A673 (cell line): Measurements from ENCODE around the gene CTNNA1. TPM values are rescaled to one million over a fixed set of nuclear protein-coding genes. Genes with fewer than 3 reads are reported as not detected.

ENCODE experiments used
- BruUV-seq: library from RNA; stranded (reverse); fragments of 400-500 nt; replicated peaks from 2 replicates; lab custom pipeline; 2021; lab: Mats Ljungman, UMichigan
- CTCF ChIA-PET: fragments of 300-600 bp; sonication (Branson Sonifier 250); formaldehyde crosslinking; loops from one replicate; lab custom pipeline; 2022; ENCODE audit warnings: antibody characterized with exemption; lab: Charles Lee
- POLR2A ChIA-PET: fragments of 300-600 bp; sonication (Branson Sonifier 250); formaldehyde crosslinking; loops from one replicate; lab custom pipeline; 2022; ENCODE audit warnings: antibody characterized with exemption; ENCODE audit not compliant: low non-redundant PET; lab: Charles Lee
- DNase-seq: peaks from one replicate; pipeline ENCODE4 v3.0.0-alpha.2; 2015; ENCODE audit warnings: low spot score
- H3K27ac ChIP-seq: fragments of 200-600 bp; sonication (generic); 2 replicates; pipeline ENCODE4 v1.5.1; 2016; ENCODE audit warnings: mixed run types, low read depth, mild to moderate bottlenecking, mixed read lengths, antibody characterized with exemption, low read length; ENCODE audit not compliant: poor library complexity, severe bottlenecking
- H3K27me3 ChIP-seq: fragments of 200-600 bp; sonication (generic); replicated peaks from 2 replicates; pipeline ENCODE4 v1.6.1; 2017; ENCODE audit warnings: mixed run types, low read depth, mild to moderate bottlenecking, mixed read lengths, antibody characterized with exemption, low read length; ENCODE audit not compliant: insufficient read depth, poor library complexity
- H3K36me3 ChIP-seq: fragments of 200-600 bp; sonication (generic); 2 replicates; pipeline ENCODE4 v1.6.1; 2016; ENCODE audit warnings: mixed run types, mild to moderate bottlenecking, mixed read lengths, antibody characterized with exemption, low read length; ENCODE audit not compliant: insufficient read depth, poor library complexity, severe bottlenecking
- H3K4me1 ChIP-seq: fragments of 200-600 bp; sonication (generic); 2 replicates; pipeline ENCODE4 v1.6.1; 2017; ENCODE audit warnings: mixed run types, mild to moderate bottlenecking, mixed read lengths, antibody characterized with exemption, low read length; ENCODE audit not compliant: insufficient read depth, poor library complexity, severe bottlenecking
- H3K4me3 ChIP-seq: fragments of 200-600 bp; sonication (generic); 2 replicates; pipeline ENCODE4 v1.5.1; 2016; ENCODE audit warnings: low read depth, mixed run types, mild to moderate bottlenecking, mixed read lengths, low read length; ENCODE audit not compliant: poor library complexity, severe bottlenecking
- H3K9me3 ChIP-seq: fragments of 200-600 bp; sonication (generic); 2 replicates; pipeline ENCODE4 v1.6.1; 2016; ENCODE audit warnings: mixed run types, low read depth, mild to moderate bottlenecking, mixed read lengths, antibody characterized with exemption, low read length; ENCODE audit not compliant: poor library complexity, severe bottlenecking
- CTCF ChIP-seq: fragments of 300-800, 200-600 bp; sonication (generic); conservative IDR thresholded peaks from 2 replicates; pipeline ENCODE4 v1.5.1; 2017; ENCODE audit warnings: low read depth, mild to moderate bottlenecking, antibody characterized with exemption, low read length, moderate library complexity, mixed read lengths
- EZH2 ChIP-seq: fragments of 200-600 bp; sonication (generic); IDR thresholded peaks from 2 replicates; pipeline ENCODE4 v1.6.1; 2017; ENCODE audit warnings: borderline replicate concordance, low read depth, mild to moderate bottlenecking, mixed read lengths, antibody characterized with exemption, low read length; ENCODE audit not compliant: poor library complexity, severe bottlenecking
- intact Hi-C: fragments of 100-400 bp; cut with micrococcal nuclease; formaldehyde crosslinking; loops from one replicate; pipeline ENCODE4 v1.10.0; 2022; ENCODE audit not compliant: unreplicated experiment
- total RNA-seq: library from RNA; stranded (reverse); gene quantifications from 2 replicates; pipeline ENCODE4 v1.2.3, GENCODE V29; 2021

CTNNA1 gene
- total RNA-seq, 1 experiment from 2014 or later = 249 TPM

DNA sequence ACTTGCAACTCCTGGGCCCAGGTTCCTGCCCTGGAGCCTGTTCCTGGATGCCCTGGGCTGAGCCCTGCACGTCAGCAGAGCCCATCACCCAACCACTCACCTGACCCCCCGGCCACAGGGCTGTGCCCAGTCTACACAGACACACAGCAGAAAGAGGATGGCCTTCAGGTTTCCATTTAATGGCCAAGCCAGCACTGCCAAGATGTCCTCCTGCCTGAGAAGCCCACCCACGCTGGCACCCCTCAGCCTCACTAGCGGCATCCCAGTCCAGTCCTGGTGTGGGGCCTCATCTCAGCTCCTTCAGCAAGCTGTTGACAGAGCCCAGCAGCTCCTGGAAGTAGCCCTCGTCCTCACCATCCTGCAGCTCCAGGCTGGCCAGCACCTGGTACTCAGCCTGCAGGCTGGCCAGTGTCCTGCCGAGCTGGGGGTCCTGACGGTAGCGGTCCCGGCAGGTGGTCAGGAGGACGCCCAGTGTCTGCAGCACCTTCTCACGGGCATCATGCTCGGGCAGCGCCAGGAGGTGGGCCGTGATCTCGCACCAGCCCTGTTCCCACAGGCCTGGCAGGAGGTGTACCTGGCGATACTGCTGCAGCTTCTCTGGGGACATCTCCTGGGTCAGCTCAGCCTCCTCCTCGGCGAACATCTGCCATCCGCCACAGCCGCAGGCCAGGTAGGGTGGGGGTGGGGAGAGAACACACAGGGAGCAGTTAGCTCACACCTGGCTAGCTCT lies 193.8 kb downstream of the CTNNA1 start:
- DNase-seq = no peak
- no peaks in the 10 kb centered on the region for H3K9me3 ChIP-seq
- no TSS peak for BruUV-seq
- TF ChIP-seq EZH2 (no peak), CTCF (no peak)
- no peaks in the 10 kb centered on the region for H3K27me3 ChIP-seq
- peaks cover 5% of the 10 kb centered on the region for H3K4me1 ChIP-seq
- H3K36me3 ChIP-seq = no peaks in the 10 kb centered on the region
- H3K4me3 ChIP-seq = no peak overlapping the region
- ChIA-PET POLR2A (no interaction called here), CTCF (no interaction called here)
- no peak overlapping the region for H3K27ac ChIP-seq
- intact Hi-C loops = no loop called here

DNA sequence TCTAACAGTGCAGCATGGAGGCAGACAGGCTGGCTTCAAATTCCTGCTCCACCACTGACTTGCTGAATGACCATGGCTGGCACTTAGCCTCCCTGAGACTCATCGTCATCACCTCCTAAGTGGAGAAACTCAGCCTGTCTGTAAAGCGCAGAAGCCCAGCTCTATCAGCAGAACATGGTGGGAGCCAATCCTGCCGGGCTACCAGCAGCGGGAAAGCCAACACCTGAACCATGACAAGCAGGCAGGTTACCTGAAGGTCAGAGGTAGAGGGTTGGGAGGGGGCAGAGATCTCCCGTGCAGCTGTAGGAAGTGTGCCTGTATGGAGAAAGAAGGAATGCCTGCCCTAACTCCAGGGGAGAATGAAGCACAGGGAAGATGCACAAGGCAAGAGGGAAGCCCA lies 194.6 kb downstream of the CTNNA1 start:
- ChIA-PET CTCF (no interaction called here), POLR2A (no interaction called here)
- H3K4me1 ChIP-seq = peaks cover 10% of the 10 kb centered on the region

GRCh38 chr5:138948471-138949222 lies 195.4 kb downstream of the CTNNA1 start:
- BruUV-seq = no TSS peak
- H3K4me1 ChIP-seq = peaks cover 16% of the 10 kb centered on the region

More for the DNA sequence above, 194.6 kb downstream of the CTNNA1 start:
- no TSS peak for BruUV-seq
- H3K9me3 ChIP-seq = no peaks in the 10 kb centered on the region
- intact Hi-C loops = no loop called here
- TF ChIP-seq EZH2 (no peak), CTCF (no peak)
- H3K36me3 ChIP-seq = no peaks in the 10 kb centered on the region
- no peak overlapping the region for H3K4me3 ChIP-seq
- no peak for DNase-seq
- no peaks in the 10 kb centered on the region for H3K27me3 ChIP-seq
- H3K27ac ChIP-seq = no peak overlapping the region

More at GRCh38 chr5:138948471-138949222, 195.4 kb downstream of the CTNNA1 start:
- H3K27me3 ChIP-seq = no peaks in the 10 kb centered on the region
- H3K36me3 ChIP-seq = no peaks in the 10 kb centered on the region
- ChIA-PET CTCF (no interaction called here), POLR2A (no interaction called here)
- no peak for DNase-seq
- intact Hi-C loops = no loop called here
- TF ChIP-seq CTCF (no peak), EZH2 (no peak)
- H3K9me3 ChIP-seq = no peaks in the 10 kb centered on the region
- no peak overlapping the region for H3K4me3 ChIP-seq
- H3K27ac ChIP-seq = no peak overlapping the region
